ENCODE measurements around the gene KCNJ9. TPM values are rescaled to one million over a fixed set of nuclear protein-coding genes. Genes with fewer than 3 reads are reported as not detected.

KCNJ9 gene
- total RNA-seq, 1 donor = not detected

DNA sequence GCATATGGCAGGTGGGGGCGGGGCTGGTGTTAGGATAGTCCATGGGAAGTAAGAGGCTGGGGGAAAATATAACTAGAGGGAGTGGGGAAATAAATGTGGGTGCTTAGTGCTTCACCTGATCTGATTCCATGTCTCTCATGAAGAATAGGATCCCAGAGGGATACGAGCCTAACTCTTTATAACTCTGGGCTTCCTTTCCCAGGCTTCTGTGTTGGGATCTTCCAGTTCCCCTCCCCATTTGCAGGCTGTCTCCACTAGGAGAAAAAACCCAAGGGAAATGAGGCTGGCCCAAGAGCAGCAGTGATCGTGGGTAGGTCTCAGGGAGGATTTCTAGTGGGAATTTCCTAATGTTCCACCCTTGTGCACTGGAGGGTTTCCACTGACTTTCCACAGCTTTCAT, 1.6 kb downstream of the KCNJ9 start:
- Histone ChIP-seq H3K36me3 (ENCODE audit: insufficient read depth, low read length) (no peaks in the 10 kb centered on the region), H3K4me2 (ENCODE audit: insufficient read depth, low read length) (no peak overlapping the region), H2AFZ (ENCODE audit: low read length) (no peak overlapping the region), H3K27ac (ENCODE audit: low read depth, low read length) (no peak overlapping the region), H3K4me3 (ENCODE audit: insufficient read depth, low read length) (no peak overlapping the region), H3K4me1 (ENCODE audit: insufficient read depth, low read length) (peaks cover 4% of the 10 kb centered on the region), H3K9me3 (ENCODE audit: low read depth, low read length) (no peaks in the 10 kb centered on the region), H4K20me1 (ENCODE audit: insufficient read depth, low read length) (no peaks in the 10 kb centered on the region), H3K27me3 (ENCODE audit: insufficient read depth, low read length) (peaks cover 62% of the 10 kb centered on the region), H3K79me2 (ENCODE audit: insufficient read depth, low read length) (no peaks in the 10 kb centered on the region)
- peak; percentile 81 for DNase-seq (ENCODE audit: insufficient read length, low spot score, missing footprints)
- TF ChIP-seq, protein P1, sequence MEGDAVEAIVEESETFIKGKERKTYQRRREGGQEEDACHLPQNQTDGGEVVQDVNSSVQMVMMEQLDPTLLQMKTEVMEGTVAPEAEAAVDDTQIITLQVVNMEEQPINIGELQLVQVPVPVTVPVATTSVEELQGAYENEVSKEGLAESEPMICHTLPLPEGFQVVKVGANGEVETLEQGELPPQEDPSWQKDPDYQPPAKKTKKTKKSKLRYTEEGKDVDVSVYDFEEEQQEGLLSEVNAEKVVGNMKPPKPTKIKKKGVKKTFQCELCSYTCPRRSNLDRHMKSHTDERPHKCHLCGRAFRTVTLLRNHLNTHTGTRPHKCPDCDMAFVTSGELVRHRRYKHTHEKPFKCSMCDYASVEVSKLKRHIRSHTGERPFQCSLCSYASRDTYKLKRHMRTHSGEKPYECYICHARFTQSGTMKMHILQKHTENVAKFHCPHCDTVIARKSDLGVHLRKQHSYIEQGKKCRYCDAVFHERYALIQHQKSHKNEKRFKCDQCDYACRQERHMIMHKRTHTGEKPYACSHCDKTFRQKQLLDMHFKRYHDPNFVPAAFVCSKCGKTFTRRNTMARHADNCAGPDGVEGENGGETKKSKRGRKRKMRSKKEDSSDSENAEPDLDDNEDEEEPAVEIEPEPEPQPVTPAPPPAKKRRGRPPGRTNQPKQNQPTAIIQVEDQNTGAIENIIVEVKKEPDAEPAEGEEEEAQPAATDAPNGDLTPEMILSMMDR (IDR thresholded peaks at IDR 0.05; ENCODE audit: extremely low read depth, low read depth, low read length) = no peak

DNA sequence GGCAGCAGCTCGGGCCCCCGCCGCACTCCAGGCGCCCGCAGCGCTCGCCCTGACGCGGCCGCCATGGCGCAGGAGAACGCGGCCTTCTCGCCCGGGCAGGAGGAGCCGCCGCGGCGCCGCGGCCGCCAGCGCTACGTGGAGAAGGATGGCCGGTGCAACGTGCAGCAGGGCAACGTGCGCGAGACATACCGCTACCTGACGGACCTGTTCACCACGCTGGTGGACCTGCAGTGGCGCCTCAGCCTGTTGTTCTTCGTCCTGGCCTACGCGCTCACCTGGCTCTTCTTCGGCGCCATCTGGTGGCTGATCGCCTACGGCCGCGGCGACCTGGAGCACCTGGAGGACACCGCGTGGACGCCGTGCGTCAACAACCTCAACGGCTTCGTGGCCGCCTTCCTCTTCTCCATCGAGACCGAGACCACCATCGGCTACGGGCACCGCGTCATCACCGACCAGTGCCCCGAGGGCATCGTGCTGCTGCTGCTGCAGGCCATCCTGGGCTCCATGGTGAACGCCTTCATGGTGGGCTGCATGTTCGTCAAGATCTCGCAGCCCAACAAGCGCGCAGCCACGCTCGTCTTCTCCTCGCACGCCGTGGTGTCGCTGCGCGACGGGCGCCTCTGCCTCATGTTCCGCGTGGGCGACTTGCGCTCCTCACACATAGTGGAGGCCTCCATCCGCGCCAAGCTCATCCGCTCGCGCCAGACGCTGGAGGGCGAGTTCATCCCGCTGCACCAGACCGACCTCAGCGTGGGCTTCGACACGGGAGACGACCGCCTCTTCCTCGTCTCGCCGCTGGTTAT, 2.8 kb downstream of the KCNJ9 start:
- peaks cover 4% of the 10 kb centered on the region for H3K4me1 ChIP-seq (ENCODE audit: insufficient read depth, low read length)
- peak; percentile 82 for DNase-seq (ENCODE audit: insufficient read length, low spot score, missing footprints)
- TF ChIP-seq, protein P1 (IDR thresholded peaks at IDR 0.05; ENCODE audit: extremely low read depth, low read depth, low read length) = peak; percentile 38
- H3K27me3 ChIP-seq (ENCODE audit: insufficient read depth, low read length) = peaks cover 52% of the 10 kb centered on the region
- H3K79me2 ChIP-seq (ENCODE audit: insufficient read depth, low read length) = no peaks in the 10 kb centered on the region
- peak overlapping the region; percentile 22 for H2AFZ ChIP-seq (ENCODE audit: low read length)
- no peaks in the 10 kb centered on the region for H4K20me1 ChIP-seq (ENCODE audit: insufficient read depth, low read length)
- H3K27ac ChIP-seq (ENCODE audit: low read depth, low read length) = no peak overlapping the region
- no peaks in the 10 kb centered on the region for H3K36me3 ChIP-seq (ENCODE audit: insufficient read depth, low read length)
- H3K9me3 ChIP-seq (ENCODE audit: low read depth, low read length) = no peaks in the 10 kb centered on the region
- no peak overlapping the region for H3K4me3 ChIP-seq (ENCODE audit: insufficient read depth, low read length)
- no peak overlapping the region for H3K4me2 ChIP-seq (ENCODE audit: insufficient read depth, low read length)

DNA sequence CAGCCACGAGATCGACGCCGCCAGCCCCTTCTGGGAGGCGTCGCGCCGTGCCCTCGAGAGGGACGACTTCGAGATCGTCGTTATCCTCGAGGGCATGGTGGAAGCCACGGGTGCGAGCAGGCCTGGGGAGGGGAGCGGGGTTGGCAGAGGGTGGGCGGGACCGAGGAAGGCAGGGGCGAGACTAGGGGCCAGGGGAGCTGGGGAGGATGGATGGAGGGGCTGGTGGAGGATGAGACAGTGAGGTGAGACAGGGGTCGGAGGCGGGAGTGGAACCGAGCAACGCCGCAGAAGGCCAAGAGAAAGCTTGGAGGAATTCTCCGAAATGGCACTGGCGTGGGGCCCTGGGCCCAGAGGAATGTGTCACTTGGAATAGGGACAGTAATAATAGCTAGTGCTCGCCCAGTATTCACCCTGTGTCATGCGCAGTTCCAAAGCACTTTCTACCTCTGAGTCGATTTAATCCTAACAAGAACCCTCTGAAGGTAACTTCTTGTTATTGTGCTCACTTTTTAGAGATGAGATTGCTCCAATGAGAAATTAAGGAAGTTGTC, 3.5 kb downstream of the KCNJ9 start:
- H2AFZ ChIP-seq (ENCODE audit: low read length) = no peak overlapping the region
- peaks cover 45% of the 10 kb centered on the region for H3K27me3 ChIP-seq (ENCODE audit: insufficient read depth, low read length)

More for the DNA sequence above, 3.5 kb downstream of the KCNJ9 start:
- H3K4me2 ChIP-seq (ENCODE audit: insufficient read depth, low read length) = no peak overlapping the region
- no peak overlapping the region for H3K4me3 ChIP-seq (ENCODE audit: insufficient read depth, low read length)
- H3K79me2 ChIP-seq (ENCODE audit: insufficient read depth, low read length) = no peaks in the 10 kb centered on the region
- no peak overlapping the region for H3K27ac ChIP-seq (ENCODE audit: low read depth, low read length)
- H3K9me3 ChIP-seq (ENCODE audit: low read depth, low read length) = no peaks in the 10 kb centered on the region
- peak; percentile 63 for DNase-seq (ENCODE audit: insufficient read length, low spot score, missing footprints)
- TF ChIP-seq, protein P1 (IDR thresholded peaks at IDR 0.05; ENCODE audit: extremely low read depth, low read depth, low read length) = no peak
- no peaks in the 10 kb centered on the region for H3K36me3 ChIP-seq (ENCODE audit: insufficient read depth, low read length)
- H4K20me1 ChIP-seq (ENCODE audit: insufficient read depth, low read length) = no peaks in the 10 kb centered on the region
- H3K4me1 ChIP-seq (ENCODE audit: insufficient read depth, low read length) = peaks cover 4% of the 10 kb centered on the region

Measured in osteoblast (primary cell).